ENCODE results near the gene CDON. TPM values are rescaled to one million over a fixed set of nuclear protein-coding genes. Genes with fewer than 3 reads are reported as not detected.

The CDON gene
- polyA plus RNA-seq, 1 of the 3 experiments (the other 2 are of a cell fraction): 3.7 TPM

GRCh38 chr11:126082251-126083109, 19.8 kb upstream of the CDON start:
- TF ChIP-seq TEAD4 (IDR thresholded peaks at IDR 0.05; ENCODE audit: borderline replicate concordance, insufficient read depth): no peak
- TF ChIP-seq GABPA (IDR thresholded peaks at IDR 0.05; ENCODE audit: low read depth): no peak
- TF ChIP-seq SIN3A (IDR thresholded peaks at IDR 0.05; ENCODE audit: borderline replicate concordance, low read depth, low read length): no peak
- TF ChIP-seq EZH2phosphoT487 (IDR thresholded peaks at IDR 0.05; ENCODE audit: borderline replicate concordance, low read depth): no peak
- no peak for TF ChIP-seq NRF1 (IDR thresholded peaks at IDR 0.05; ENCODE audit: low read depth, low read length)
- no peak for TF ChIP-seq MXI1 (IDR thresholded peaks at IDR 0.05; ENCODE audit: low read depth, low read length)
- no peak for TF ChIP-seq IRF3 (IDR thresholded peaks at IDR 0.05; ENCODE audit: low read depth, low read length)
- H3K9me2 ChIP-seq: no peaks in the 10 kb centered on the region
- H3K27me3 ChIP-seq (ENCODE audit: insufficient read depth): no peaks in the 10 kb centered on the region
- whole genome bisulfite sequencing (ENCODE audit: low lambda C conversion rate): 88% methylated on average over 14 of the region's 17 CpGs
- POLR2A ChIA-PET: interaction anchor here (1.4 kb wide), 1 partner anchor 33 kb away, joined by 3 read pairs; no protein-coding TSS in a partner anchor
- no peak overlapping the region for H3K9ac ChIP-seq
- DNase-seq: no peak
- no peaks in the 10 kb centered on the region for H4K20me1 ChIP-seq (ENCODE audit: insufficient read depth)
- H3K36me3 ChIP-seq (replicated peaks in 1 of 2; ENCODE audit: control insufficient read depth in 1 of 2, insufficient read depth in 2 of 2, low read length in 1 of 2): no peaks in the 10 kb centered on the region
- CTCF ChIA-PET: interaction anchor here (0.8 to 3.4 kb wide), 8 partner anchors 16 to 111 kb away, joined by 3 to 16 read pairs (median 6); no protein-coding TSS in a partner anchor
- peaks cover 10 to 56% of the 10 kb centered on the region in 2 experiments; a peak in 3 of 4 replicates for H3K4me1 ChIP-seq (ENCODE audit: control insufficient read depth in 1 of 2, insufficient read depth in 2 of 2, low read depth in 1 of 2, low read length in 1 of 2)
- no peaks in the 10 kb centered on the region for H3K79me2 ChIP-seq (ENCODE audit: insufficient read depth)
- no peak overlapping the region for H3K27ac ChIP-seq (ENCODE audit: low read depth in 2 of 2, low read length in 1 of 2)
- no peak overlapping the region for H3K4me3 ChIP-seq (ENCODE audit: low read depth in 2 of 2, low read length in 1 of 2)
- H2AFZ ChIP-seq (ENCODE audit: low read depth): no peak overlapping the region
- H3K9me3 ChIP-seq: no peaks in the 10 kb centered on the region
- H3K4me2 ChIP-seq: no peak overlapping the region
- H3F3A ChIP-seq (replicated peaks; ENCODE audit: insufficient read depth): peaks cover 7% of the 10 kb centered on the region

DNA sequence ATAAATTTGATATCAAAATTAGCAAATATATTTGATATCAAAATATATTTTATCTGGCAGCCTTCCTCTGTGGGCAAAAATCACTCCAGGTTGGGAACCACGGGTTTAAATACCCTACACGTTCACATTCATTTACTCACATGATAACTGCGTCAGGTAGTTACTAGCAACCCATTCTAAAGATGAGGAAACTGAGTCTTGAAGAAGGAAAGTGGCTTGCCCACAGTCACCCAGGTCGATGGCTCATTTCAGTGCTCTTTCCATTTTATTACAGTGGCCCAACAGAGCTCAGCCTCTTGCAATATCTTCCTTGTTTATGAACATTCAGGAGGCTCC, 19.2 kb upstream of the CDON start:
- no peak for TF ChIP-seq ELF1 (IDR thresholded peaks at IDR 0.05)
- TF ChIP-seq, protein P1, sequence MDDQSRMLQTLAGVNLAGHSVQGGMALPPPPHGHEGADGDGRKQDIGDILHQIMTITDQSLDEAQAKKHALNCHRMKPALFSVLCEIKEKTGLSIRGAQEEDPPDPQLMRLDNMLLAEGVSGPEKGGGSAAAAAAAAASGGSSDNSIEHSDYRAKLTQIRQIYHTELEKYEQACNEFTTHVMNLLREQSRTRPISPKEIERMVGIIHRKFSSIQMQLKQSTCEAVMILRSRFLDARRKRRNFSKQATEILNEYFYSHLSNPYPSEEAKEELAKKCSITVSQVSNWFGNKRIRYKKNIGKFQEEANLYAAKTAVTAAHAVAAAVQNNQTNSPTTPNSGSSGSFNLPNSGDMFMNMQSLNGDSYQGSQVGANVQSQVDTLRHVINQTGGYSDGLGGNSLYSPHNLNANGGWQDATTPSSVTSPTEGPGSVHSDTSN (IDR thresholded peaks at IDR 0.05): no peak
- no peak for TF ChIP-seq NRF1 (IDR thresholded peaks at IDR 0.05; ENCODE audit: low read depth, low read length)
- TF ChIP-seq FOXJ3 (CRISPR knock-in tag; IDR thresholded peaks at IDR 0.05): no peak
- TF ChIP-seq POLR2AphosphoS5 (IDR thresholded peaks at IDR 0.05; ENCODE audit: low read depth, low read length): no peak
- TF ChIP-seq MXI1 (IDR thresholded peaks at IDR 0.05; ENCODE audit: low read depth, low read length): no peak
- no peak for TF ChIP-seq IRF3 (IDR thresholded peaks at IDR 0.05; ENCODE audit: low read depth, low read length)
- no peak for TF ChIP-seq RCOR1 (IDR thresholded peaks at IDR 0.05; ENCODE audit: low read length)
- no peak for TF ChIP-seq CHD2 (IDR thresholded peaks at IDR 0.05; ENCODE audit: low read length, partially characterized antibody)
- TF ChIP-seq, protein P2, sequence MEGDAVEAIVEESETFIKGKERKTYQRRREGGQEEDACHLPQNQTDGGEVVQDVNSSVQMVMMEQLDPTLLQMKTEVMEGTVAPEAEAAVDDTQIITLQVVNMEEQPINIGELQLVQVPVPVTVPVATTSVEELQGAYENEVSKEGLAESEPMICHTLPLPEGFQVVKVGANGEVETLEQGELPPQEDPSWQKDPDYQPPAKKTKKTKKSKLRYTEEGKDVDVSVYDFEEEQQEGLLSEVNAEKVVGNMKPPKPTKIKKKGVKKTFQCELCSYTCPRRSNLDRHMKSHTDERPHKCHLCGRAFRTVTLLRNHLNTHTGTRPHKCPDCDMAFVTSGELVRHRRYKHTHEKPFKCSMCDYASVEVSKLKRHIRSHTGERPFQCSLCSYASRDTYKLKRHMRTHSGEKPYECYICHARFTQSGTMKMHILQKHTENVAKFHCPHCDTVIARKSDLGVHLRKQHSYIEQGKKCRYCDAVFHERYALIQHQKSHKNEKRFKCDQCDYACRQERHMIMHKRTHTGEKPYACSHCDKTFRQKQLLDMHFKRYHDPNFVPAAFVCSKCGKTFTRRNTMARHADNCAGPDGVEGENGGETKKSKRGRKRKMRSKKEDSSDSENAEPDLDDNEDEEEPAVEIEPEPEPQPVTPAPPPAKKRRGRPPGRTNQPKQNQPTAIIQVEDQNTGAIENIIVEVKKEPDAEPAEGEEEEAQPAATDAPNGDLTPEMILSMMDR (IDR thresholded peaks at IDR 0.05): no peak
- no peak for TF ChIP-seq FOXM1 (IDR thresholded peaks at IDR 0.05; ENCODE audit: low read depth)
- TF ChIP-seq GABPA (IDR thresholded peaks at IDR 0.05; ENCODE audit: low read depth): no peak
- TF ChIP-seq, protein P3, sequence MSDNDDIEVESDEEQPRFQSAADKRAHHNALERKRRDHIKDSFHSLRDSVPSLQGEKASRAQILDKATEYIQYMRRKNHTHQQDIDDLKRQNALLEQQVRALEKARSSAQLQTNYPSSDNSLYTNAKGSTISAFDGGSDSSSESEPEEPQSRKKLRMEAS (IDR thresholded peaks at IDR 0.05; ENCODE audit: low read depth): no peak
- no peak for TF ChIP-seq RFX5 (IDR thresholded peaks at IDR 0.05; ENCODE audit: low read length)
- TF ChIP-seq RXRA (IDR thresholded peaks at IDR 0.05; ENCODE audit: borderline replicate concordance, low read depth): no peak
- no peak for TF ChIP-seq GATA2 (CRISPR knock-in tag; IDR thresholded peaks at IDR 0.05)
- Histone ChIP-seq H3K9ac (no peak overlapping the region), H3K9me2 (no peaks in the 10 kb centered on the region), H4K20me1 (ENCODE audit: insufficient read depth) (no peaks in the 10 kb centered on the region), H3K36me3 (replicated peaks in 1 of 2; ENCODE audit: control insufficient read depth in 1 of 2, insufficient read depth in 2 of 2, low read length in 1 of 2) (no peaks in the 10 kb centered on the region), H3K4me3 (ENCODE audit: low read depth in 2 of 2, low read length in 1 of 2) (no peak overlapping the region), H3K4me2 (no peak overlapping the region), H3K27ac (ENCODE audit: low read depth in 2 of 2, low read length in 1 of 2) (no peak overlapping the region), H3K79me2 (ENCODE audit: insufficient read depth) (no peaks in the 10 kb centered on the region), H3K4me1 (ENCODE audit: control insufficient read depth in 1 of 2, insufficient read depth in 2 of 2, low read depth in 1 of 2, low read length in 1 of 2) (peaks cover 10 to 56% of the 10 kb centered on the region in 2 experiments; a peak in 3 of 4 replicates), H3K27me3 (ENCODE audit: insufficient read depth) (no peaks in the 10 kb centered on the region), H2AFZ (ENCODE audit: low read depth) (no peak overlapping the region), H3F3A (replicated peaks; ENCODE audit: insufficient read depth) (peaks cover 7% of the 10 kb centered on the region), H3K9me3 (no peaks in the 10 kb centered on the region)
- 77% methylated on average over 4 of the region's 4 CpGs for WGBS (ENCODE audit: low lambda C conversion rate)
- DNase-seq: no peak
- ChIA-PET CTCF (interaction anchor here (1.2 to 3.4 kb wide), 5 partner anchors 17 to 112 kb away, joined by 4 to 16 read pairs (median 9); no protein-coding TSS in a partner anchor), POLR2A (interaction anchor here (3.1 kb wide), 1 partner anchor 31 kb away, joined by 27 read pairs; no protein-coding TSS in a partner anchor)
